Ovary (tissue), 9 donors: ENCODE measurements around the gene KCNIP3. TPM values are rescaled to one million over a fixed set of nuclear protein-coding genes. Genes with fewer than 3 reads are reported as not detected.
A peak's percentile ranks its signal among the peaks of the same experiment; 100 is the strongest.

Experiments
- DNase-seq, 5 donors: peaks; one replicate each; pipeline ENCODE4 v3.0.0-alpha.2; 2019 to 2020
- H3K27ac ChIP-seq, 2 donors: fragments of 200-600 bp; one replicate each; pipeline versions ENCODE4 v1.5.1 to v1.8.0; 2019 to 2022
- H3K27me3 ChIP-seq: fragments of 200-600 bp; one replicate; pipeline ENCODE4 v1.8.0; 2022
- H3K36me3 ChIP-seq: fragments of 200-600 bp; sonication (generic); one replicate; pipeline ENCODE4 v1.5.1; 2019
- H3K4me1 ChIP-seq: one replicate; pipeline ENCODE4 v1.8.1; 2013; ENCODE audit warnings: mild to moderate bottlenecking, moderate library complexity; ENCODE audit not compliant: insufficient read depth
- H3K4me3 ChIP-seq: fragments of 200-600 bp; sonication (generic); one replicate; pipeline ENCODE4 v1.5.1; 2017
- H3K9me3 ChIP-seq, 2 donors: fragments of 200-600 bp in 1 of 2; sonication (generic) in 1 of 2; one replicate each; pipeline versions ENCODE4 v1.5.1 to v1.8.1; 2013 to 2019; ENCODE audit warnings: mild to moderate bottlenecking in 1 of 2, moderate library complexity in 1 of 2
- EP300 ChIP-seq: sonication (generic); formaldehyde crosslinking; IDR thresholded peaks from one replicate; pipeline ENCODE4 v1.6.1; 2017; ENCODE audit warnings: antibody characterized with exemption
- POLR2A ChIP-seq: fragments of 450-650 bp; IDR thresholded peaks from one replicate; pipeline ENCODE4 v1.6.1; 2017; ENCODE audit warnings: antibody characterized with exemption, mild to moderate bottlenecking, moderate library complexity
- WGBS, 3 donors: extraction: QIAGEN DNeasy Blood & Tissue Kit in 1 of 3; methylation state at CpG; one replicate each; pipeline versions ENCODE4 v1.1.5 to v1.1.7; 2013 to 2017; 5-methylcytosine and 5-hydroxymethylcytosine counted together
- intact Hi-C, 4 donors: fragments of 100-400 bp; cut with DNase I; formaldehyde crosslinking; loops; one replicate each; pipeline versions ENCODE4 v1.11.0 to v1.15.1; 2022 to 2023
- polyA plus RNA-seq, 2 donors: library from polyadenylated mRNA; stranded (reverse); fragments of 200-250 nt in 1 of 2; fragments of 350-450 nt in 1 of 2; fragmentation: Illumina TruSeq in 1 of 2; extraction: RNeasy Lipid Tissue Mini Kit (QIAGEN cat#74804) in 1 of 2; gene quantifications; one replicate each; pipeline ENCODE4 v1.2.3, GENCODE V29; 2013 to 2014
- total RNA-seq, 7 donors: library from RNA; depleted of rRNA in 2 of 7; stranded (reverse); fragments of >200 nt in 2 of 7; fragmentation: NEBNext Ultra II Directional in 3 of 7; extraction: Animal tissue kit (Norgen Biotek cat#: 25700) in 3 of 7; gene quantifications; one replicate each; pipeline versions ENCODE4 v1.1.0 to v1.2.4, GENCODE V29; 2016 to 2023
- TF ChIP-seq, protein P1 (sequence below), 3 donors: fragments of 450-650 bp in 2 of 3; fragments of 200-600 bp in 1 of 3; IDR thresholded peaks; one replicate each; pipeline versions ENCODE4 v1.5.1 to v1.8.0; 2016 to 2022; ENCODE audit warnings: antibody characterized with exemption in 3 of 3, mild to moderate bottlenecking in 1 of 3
- donor health status: DM: no; HTN: no; CAD: no; lungs with moderate emphysema.
- donor health status: DM: no; HTN: no; CAD: no.
- donor health status: Bipolar disorder and iron deficiency.
- donor health status: DM: yes; HTN: yes; CAD: no.
- donor health status: DM: no; HTN: no; CAD: no.
- donor health status: DM: yes; HTN: yes; CAD: no.

Gene KCNIP3
- total and polyA plus RNA-seq, 9 donors = 2.2 to 26.0 (median 11.7) TPM

DNA sequence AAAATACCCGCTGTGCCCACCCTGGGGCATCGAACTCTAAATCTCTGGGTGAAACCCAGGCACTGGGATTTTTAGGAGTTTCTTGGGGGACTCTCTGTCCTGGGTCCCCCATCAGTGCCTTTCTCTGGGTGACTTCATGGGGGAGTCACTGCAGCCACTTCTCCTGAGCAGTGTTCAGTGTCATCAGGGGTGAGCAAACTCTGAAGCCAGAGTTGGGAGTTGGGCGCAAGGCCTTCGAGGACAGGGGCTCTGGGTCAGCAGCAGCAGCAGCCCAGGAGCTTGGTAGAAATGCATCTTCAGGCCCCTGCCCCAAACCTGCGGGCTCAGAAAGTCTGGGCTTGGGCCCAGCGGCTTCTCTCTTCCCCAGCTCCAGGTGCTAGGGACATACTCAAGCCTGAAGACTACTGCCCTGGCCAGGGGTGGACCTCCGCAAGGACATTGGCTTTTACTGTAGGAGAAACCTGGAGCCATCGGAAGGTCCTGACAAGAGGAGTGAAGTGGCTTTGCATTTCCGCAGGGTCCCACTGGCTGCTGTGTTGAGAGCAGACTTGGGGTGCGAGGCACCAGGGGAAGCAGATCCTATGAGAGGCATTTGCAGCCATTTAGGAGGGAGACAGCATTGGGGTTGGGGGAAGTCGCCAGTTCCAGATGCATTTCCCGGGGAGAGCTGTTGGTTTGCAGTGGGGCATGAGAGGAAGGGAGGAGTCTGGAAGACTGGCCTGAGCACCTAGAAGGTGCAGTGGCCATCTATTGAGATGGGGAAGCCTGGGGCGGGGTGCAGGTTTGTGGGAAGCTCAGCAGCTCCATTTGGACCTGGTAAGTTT is 53.8 kb downstream of the KCNIP3 start:
- H3K4me3 ChIP-seq = no peak overlapping the region
- 87 to 91% (median 90%) methylated on average over 13 of the region's 13 CpGs for WGBS, 3 donors
- no peaks in the 10 kb centered on the region for H3K36me3 ChIP-seq
- no peaks in the 10 kb centered on the region for H3K9me3 ChIP-seq
- no peak for TF ChIP-seq EP300
- TF ChIP-seq POLR2A = no peak
- TF ChIP-seq, protein P1, sequence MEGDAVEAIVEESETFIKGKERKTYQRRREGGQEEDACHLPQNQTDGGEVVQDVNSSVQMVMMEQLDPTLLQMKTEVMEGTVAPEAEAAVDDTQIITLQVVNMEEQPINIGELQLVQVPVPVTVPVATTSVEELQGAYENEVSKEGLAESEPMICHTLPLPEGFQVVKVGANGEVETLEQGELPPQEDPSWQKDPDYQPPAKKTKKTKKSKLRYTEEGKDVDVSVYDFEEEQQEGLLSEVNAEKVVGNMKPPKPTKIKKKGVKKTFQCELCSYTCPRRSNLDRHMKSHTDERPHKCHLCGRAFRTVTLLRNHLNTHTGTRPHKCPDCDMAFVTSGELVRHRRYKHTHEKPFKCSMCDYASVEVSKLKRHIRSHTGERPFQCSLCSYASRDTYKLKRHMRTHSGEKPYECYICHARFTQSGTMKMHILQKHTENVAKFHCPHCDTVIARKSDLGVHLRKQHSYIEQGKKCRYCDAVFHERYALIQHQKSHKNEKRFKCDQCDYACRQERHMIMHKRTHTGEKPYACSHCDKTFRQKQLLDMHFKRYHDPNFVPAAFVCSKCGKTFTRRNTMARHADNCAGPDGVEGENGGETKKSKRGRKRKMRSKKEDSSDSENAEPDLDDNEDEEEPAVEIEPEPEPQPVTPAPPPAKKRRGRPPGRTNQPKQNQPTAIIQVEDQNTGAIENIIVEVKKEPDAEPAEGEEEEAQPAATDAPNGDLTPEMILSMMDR (IDR thresholded peaks at IDR 0.05) = no peak
- intact Hi-C loops = no loop called here
- peak in 2 of 5 donors; percentile 9 to 31 for DNase-seq
- H3K27ac ChIP-seq = no peak overlapping the region
- H3K4me1 ChIP-seq = peaks cover 8% of the 10 kb centered on the region
- H3K27me3 ChIP-seq = no peaks in the 10 kb centered on the region

DNA sequence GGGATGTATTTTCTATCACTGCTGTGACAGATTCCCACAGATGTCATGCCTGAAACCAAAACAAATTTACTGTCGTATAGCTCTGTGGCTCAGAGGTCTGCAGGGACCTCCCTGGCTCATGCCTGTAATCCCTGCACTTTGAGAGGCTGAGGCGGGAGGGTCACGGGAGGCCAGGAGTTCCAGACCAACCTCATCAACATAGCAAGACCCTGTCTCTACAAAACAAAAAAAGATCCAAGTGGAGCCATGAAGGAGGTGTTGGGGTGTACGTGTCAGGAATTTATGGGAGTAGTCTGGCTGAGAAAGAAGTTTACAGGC is 54.4 kb downstream of the KCNIP3 start:
- DNase-seq = no peak

DNA sequence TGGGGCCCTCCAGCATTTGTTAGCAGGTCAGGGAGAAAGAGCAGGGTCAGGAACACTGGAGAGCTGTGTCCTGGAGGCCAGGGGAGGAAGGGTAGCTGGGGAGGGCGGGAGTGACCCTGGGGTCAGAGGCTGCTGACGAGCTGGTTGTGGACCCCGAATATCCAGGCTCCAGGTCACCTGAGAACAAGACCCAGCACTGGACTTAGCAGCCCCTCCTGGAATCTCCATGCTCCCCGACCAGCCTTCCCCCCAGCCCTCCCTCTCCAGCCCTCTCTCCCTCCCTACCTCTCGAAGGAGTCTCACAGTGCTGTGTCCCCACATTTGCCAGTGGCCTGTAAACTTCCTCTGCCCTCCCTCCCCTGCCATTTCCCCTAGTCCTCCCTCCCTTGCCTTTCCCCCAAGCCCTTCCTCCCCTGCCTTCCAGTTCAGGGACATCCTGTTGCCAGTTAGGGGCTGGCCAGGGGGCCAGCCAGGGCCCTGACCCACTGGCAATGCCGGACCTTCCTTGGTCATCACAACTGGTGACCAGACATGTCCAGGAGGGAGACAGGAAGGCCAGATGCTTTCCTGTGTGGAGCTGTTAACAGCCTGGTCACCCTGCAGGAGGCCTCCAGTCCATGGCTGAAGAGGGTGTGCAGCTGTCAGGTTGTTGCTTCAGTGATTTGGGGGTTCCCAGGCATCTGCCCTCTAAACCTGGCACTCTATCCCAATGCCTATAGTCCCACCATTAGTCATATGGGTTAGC is 55.3 kb downstream of the KCNIP3 start:
- Histone ChIP-seq H3K27me3 (no peaks in the 10 kb centered on the region), H3K9me3 (no peaks in the 10 kb centered on the region), H3K27ac (no peak overlapping the region), H3K4me3 (no peak overlapping the region), H3K4me1 (peaks cover 4% of the 10 kb centered on the region), H3K36me3 (no peaks in the 10 kb centered on the region)
- intact Hi-C loops = no loop called here
- 76 to 85% (median 83%) methylated on average over 6 of the region's 6 CpGs for WGBS, 3 donors
- TF ChIP-seq EP300 (no peak), POLR2A (no peak)
- TF ChIP-seq, protein P1 (IDR thresholded peaks at IDR 0.05) = no peak
- peak in 2 of 5 donors; percentile 12 to 21 for DNase-seq

More for the DNA sequence above, 54.4 kb downstream of the KCNIP3 start:
- Histone ChIP-seq H3K27me3 (no peaks in the 10 kb centered on the region), H3K9me3 (no peaks in the 10 kb centered on the region), H3K4me1 (peaks cover 8% of the 10 kb centered on the region), H3K36me3 (no peaks in the 10 kb centered on the region), H3K27ac (no peak overlapping the region), H3K4me3 (no peak overlapping the region)
- TF ChIP-seq POLR2A (no peak), EP300 (no peak)
- TF ChIP-seq, protein P1 (IDR thresholded peaks at IDR 0.05) = no peak
- intact Hi-C loops = no loop called here
- 79 to 82% (median 80%) methylated on average over 4 of the region's 4 CpGs for WGBS, 3 donors

DNA sequence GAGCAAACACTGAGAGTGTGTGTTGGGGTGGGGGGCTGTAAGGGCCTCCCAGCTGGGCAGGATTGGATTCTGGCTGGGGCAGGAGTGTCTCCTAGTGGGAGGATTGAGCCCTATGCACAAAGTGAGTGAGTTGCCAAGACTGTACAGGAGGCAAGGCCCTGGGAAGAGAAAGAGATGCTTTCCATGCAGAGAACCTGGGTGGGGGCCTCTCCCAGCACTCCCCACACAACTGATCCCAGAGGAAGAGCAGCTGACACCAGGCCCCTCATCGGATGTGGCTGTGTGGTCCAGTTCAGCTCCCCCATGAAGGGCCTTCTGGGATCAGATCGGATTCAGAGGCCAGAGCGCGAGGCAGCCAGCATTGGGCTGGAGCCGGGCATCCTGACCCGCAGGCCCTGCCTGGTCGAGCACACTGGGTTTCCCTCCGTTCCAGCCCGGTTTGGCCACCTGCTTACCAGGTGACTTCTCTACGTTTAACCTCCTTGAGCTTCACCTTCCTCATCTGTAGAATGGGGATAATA is 56.0 kb downstream of the KCNIP3 start:
- intact Hi-C loops = no loop called here

More for the DNA sequence above, 56.0 kb downstream of the KCNIP3 start:
- H3K27me3 ChIP-seq = no peaks in the 10 kb centered on the region
- H3K36me3 ChIP-seq = no peaks in the 10 kb centered on the region
- DNase-seq = peak in 1 of 5 donors; percentile 13
- 86 to 90% (median 87%) methylated on average over 10 of the region's 10 CpGs for WGBS, 3 donors
- H3K9me3 ChIP-seq = no peaks in the 10 kb centered on the region
- H3K4me3 ChIP-seq = no peak overlapping the region
- H3K27ac ChIP-seq = no peak overlapping the region
- no peaks in the 10 kb centered on the region for H3K4me1 ChIP-seq
- TF ChIP-seq, protein P1 (IDR thresholded peaks at IDR 0.05) = no peak
- TF ChIP-seq EP300 (no peak), POLR2A (no peak)
